Adrenal gland (tissue), 12 donors: ENCODE results near the gene UVRAG. TPM values are rescaled to one million over a fixed set of nuclear protein-coding genes. Genes with fewer than 3 reads are reported as not detected.

Experiments
- DNase-seq, 7 donors: peaks; one replicate each; pipeline ENCODE4 v3.0.0-alpha.2; 2019 to 2020
- H3K27ac ChIP-seq, 5 donors: fragments of 200-600 bp; sonication (generic) in 4 of 5; 1 replicate in 3 of 5; 2 replicates in 2 of 5; pipeline versions ENCODE4 v1.5.1 to v1.8.0; 2016 to 2020; ENCODE audit warnings: mild to moderate bottlenecking in 1 of 5
- H3K27me3 ChIP-seq: fragments of 200-600 bp; 2 replicates; pipeline ENCODE4 v1.8.0; 2021
- H3K36me3 ChIP-seq, 2 donors: fragments of 200-600 bp; replicated peaks in 1 of 2; 1 replicate in 1 of 2; 2 replicates in 1 of 2; pipeline versions ENCODE4 v1.5.1 to v1.8.0; 2018 to 2022
- H3K4me1 ChIP-seq, 2 donors: fragments of 200-600 bp; replicated peaks in 1 of 2; 1 replicate in 1 of 2; 2 replicates in 1 of 2; pipeline versions ENCODE4 v1.5.1 to v1.8.0; 2018 to 2021
- H3K4me3 ChIP-seq, 4 donors: fragments of 200-600 bp; sonication (generic) in 3 of 4; one replicate each; pipeline ENCODE4 v1.5.1; 2016 to 2018
- H3K9me3 ChIP-seq, 3 donors: fragments of 200-600 bp; sonication (generic) in 1 of 3; replicated peaks in 1 of 3; 1 replicate in 2 of 3; 2 replicates in 1 of 3; pipeline versions ENCODE4 v1.5.1 to v1.8.0; 2016 to 2021
- CTCF ChIP-seq, 6 experiments: fragments of 450-650 bp in 4 of 6; fragments of 200-600 bp in 2 of 6; sonication (generic) in 1 of 6; IDR thresholded peaks; 1 replicate in 5 of 6; 2 replicates in 1 of 6; pipeline versions ENCODE4 v1.5.1 to v1.8.0; 2016 to 2021; ENCODE audit warnings: antibody characterized with exemption in 6 of 6, mild to moderate bottlenecking in 2 of 6, moderate library complexity in 1 of 6
- POLR2A ChIP-seq, 2 donors: fragments of 450-650 bp; IDR thresholded peaks; one replicate each; pipeline ENCODE4 v1.6.1; 2017; ENCODE audit warnings: antibody characterized with exemption in 2 of 2, mild to moderate bottlenecking in 2 of 2, moderate library complexity in 1 of 2
- WGBS, 4 donors: extraction: QIAGEN DNeasy Blood & Tissue Kit in 2 of 4; methylation state at CpG; one replicate each; pipeline versions ENCODE4 v1.1.5 to v1.1.7; 2013 to 2017; 5-methylcytosine and 5-hydroxymethylcytosine counted together
- intact Hi-C, 2 donors: fragments of 100-400 bp; cut with DNase I; formaldehyde crosslinking; loops; one replicate each; pipeline versions ENCODE4 v1.14.1 to v1.15.0; 2022 to 2023
- polyA plus RNA-seq, 3 donors: library from polyadenylated mRNA; stranded (reverse); fragments of 200-250 nt in 2 of 3; fragments of 350-450 nt in 1 of 3; fragmentation: Illumina TruSeq in 1 of 3; extraction: RNeasy Lipid Tissue Mini Kit (QIAGEN cat#74804) in 1 of 3; gene quantifications; one replicate each; pipeline ENCODE4 v1.2.3, GENCODE V29; 2013 to 2014
- total RNA-seq, 9 donors: library from RNA; depleted of rRNA in 4 of 9; stranded (reverse); fragments of >200 nt in 4 of 9; fragments of 120-200 nt in 1 of 9; fragmentation: NEBNext Ultra II Directional in 1 of 9; extraction: Animal tissue kit (Norgen Biotek cat#: 25700) in 1 of 9; gene quantifications; one replicate each; pipeline versions ENCODE4 v1.1.0 to v1.2.4, GENCODE V29; 2013 to 2023
- donor health status: healthy with polysubstance abuse.
- donor health status: Bipolar disorder and iron deficiency.
- donor health status: DM: yes; HTN: yes; CAD: no.
- donor health status: DM: no; HTN: no; CAD: no.
- donor health status: DM: no; HTN: no; CAD: no.
- donor health status: DM: yes; HTN: yes; CAD: no.

The UVRAG gene
- total and polyA plus RNA-seq, 12 donors, result 10.9 to 61.4 (median 28.5) TPM

- Histone ChIP-seq H3K4me3 (no peak overlapping the region), H3K9me3 (no peaks in the 10 kb centered on the region), H3K36me3 (no peaks in the 10 kb centered on the region), H3K27me3 (no peaks in the 10 kb centered on the region), H3K27ac (no peak overlapping the region), H3K4me1 (peaks cover 13 to 20% of the 10 kb centered on the region in 2 donors)
- no peak for TF ChIP-seq POLR2A (IDR thresholded peaks at IDR 0.05)
- TF ChIP-seq CTCF (IDR thresholded peaks at IDR 0.05), result no peak
- DNase-seq, result peak in 1 of 7 donors; percentile 34
- WGBS, 4 donors, result 85 to 96% (median 92%) methylated on average over 5 of the region's 5 CpGs
- intact Hi-C loops, result no loop called here
Observed at GRCh38 chr11:75955443-75955842, 140.4 kb downstream of the UVRAG start.

DNA sequence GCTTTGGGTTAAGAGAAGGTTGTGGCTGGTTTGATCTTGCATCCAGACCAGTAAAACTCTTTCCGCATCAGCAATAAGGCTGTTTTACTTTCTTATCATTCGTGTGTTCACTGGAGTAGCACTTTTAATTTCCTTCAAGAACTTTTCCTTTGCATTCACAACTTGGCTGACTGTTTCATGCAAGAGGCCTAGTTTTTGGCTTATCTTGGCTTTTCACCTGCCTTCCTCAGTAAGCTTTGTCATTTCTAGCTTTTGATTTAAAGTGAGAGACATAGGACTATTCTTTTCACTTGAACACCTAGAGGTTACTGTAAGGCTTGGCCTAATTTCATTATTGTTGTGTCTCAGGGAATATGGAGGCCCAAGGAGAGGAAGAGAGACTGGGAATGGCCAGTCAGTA lies 144.5 kb downstream of the UVRAG start:
- Histone ChIP-seq H3K27ac (no peak overlapping the region), H3K9me3 (no peaks in the 10 kb centered on the region), H3K4me1 (peaks cover 0 to 5% of the 10 kb centered on the region in 2 donors), H3K27me3 (no peaks in the 10 kb centered on the region), H3K36me3 (no peaks in the 10 kb centered on the region), H3K4me3 (no peak overlapping the region)
- DNase-seq, result no peak
- WGBS, 4 donors, result 93 to 98% (median 94%) methylated on average over 2 of the region's 2 CpGs
- no peak for TF ChIP-seq POLR2A (IDR thresholded peaks at IDR 0.05)
- no peak for TF ChIP-seq CTCF (IDR thresholded peaks at IDR 0.05)
- intact Hi-C loops, result no loop called here

DNA sequence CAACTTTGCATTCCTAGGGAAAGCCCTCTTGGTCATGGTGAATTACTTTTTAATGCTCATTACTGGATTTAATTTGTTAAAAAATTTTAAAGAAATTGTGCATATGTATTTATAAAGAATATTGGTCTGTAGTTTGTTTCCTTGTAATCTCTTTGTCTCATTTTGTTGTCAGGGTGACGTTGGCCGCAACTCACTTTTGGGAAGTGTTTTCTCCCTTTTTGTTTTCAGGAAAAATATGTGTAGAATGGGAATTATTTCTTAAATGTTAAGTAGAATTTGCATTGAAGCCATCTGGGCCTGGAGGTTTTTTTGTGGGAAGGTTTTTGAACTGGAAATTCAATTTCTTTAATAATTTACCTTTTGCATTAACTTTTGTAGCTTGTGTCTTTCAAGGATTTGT lies 149.1 kb downstream of the UVRAG start:
- Histone ChIP-seq H3K9me3 (no peaks in the 10 kb centered on the region), H3K4me1 (peaks cover 7 to 25% of the 10 kb centered on the region in 2 donors), H3K27me3 (no peaks in the 10 kb centered on the region), H3K27ac (no peak overlapping the region), H3K36me3 (no peaks in the 10 kb centered on the region), H3K4me3 (no peak overlapping the region)
- intact Hi-C loops, result no loop called here
- no peak for TF ChIP-seq POLR2A (IDR thresholded peaks at IDR 0.05)
- TF ChIP-seq CTCF (IDR thresholded peaks at IDR 0.05), result no peak
- DNase-seq, result no peak
- WGBS, 4 donors, result 97 to 99% (median 98%) methylated on average over 2 of the region's 2 CpGs

DNA sequence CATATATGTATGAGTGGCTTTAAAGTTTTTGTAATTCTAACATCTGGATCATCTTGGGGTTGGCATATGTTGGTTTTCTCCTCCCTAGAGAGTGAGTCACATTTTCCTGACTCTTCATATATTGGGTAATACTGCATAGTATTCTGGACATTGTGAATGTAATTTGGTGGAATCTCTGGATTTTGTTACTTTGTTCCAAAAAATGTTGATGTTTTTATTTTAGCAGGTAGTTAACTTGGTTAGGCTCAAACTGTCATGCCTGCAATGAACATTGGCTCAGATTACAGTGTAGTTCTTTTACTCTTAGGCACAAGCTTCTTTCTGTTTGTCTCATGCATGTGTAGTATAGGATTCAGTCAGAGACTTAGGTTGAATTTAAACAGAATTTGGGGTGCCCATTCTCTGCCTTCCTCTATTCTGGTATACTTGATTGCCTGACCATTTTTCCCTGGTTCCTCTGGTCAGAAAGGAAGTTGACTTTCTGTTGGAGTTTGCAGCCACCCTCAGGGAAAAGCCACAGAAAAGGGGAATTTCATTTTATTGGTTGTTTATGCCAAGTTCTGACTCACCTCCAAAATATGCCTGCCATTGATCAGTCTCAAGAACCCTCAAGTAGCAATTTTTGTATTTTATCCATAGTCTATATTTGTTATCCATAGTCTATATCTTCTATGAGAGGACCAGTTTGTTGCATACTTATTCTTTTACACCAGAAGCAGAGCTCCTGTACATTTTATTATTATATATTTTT lies 151.7 kb downstream of the UVRAG start:
- no peak overlapping the region for H3K4me3 ChIP-seq
- no peak for DNase-seq
- TF ChIP-seq CTCF (IDR thresholded peaks at IDR 0.05) (no peak), POLR2A (IDR thresholded peaks at IDR 0.05) (no peak)
- H3K36me3 ChIP-seq, result no peaks in the 10 kb centered on the region
- intact Hi-C loops, result no loop called here
- H3K9me3 ChIP-seq, result no peaks in the 10 kb centered on the region
- H3K27me3 ChIP-seq, result no peaks in the 10 kb centered on the region
- peaks cover 7 to 23% of the 10 kb centered on the region in 2 donors for H3K4me1 ChIP-seq
- no peak overlapping the region for H3K27ac ChIP-seq
